Muscle of leg (tissue), 11 donors: Measurements from ENCODE around the gene MAP7. TPM values are rescaled to one million over a fixed set of nuclear protein-coding genes. Genes with fewer than 3 reads are reported as not detected.

Experiments used
- DNase-seq: peaks from one replicate; pipeline ENCODE4 v3.0.0; 2013
- H3K27ac ChIP-seq: one replicate; pipeline ENCODE4 v1.5.1; 2013; ENCODE audit warnings: mild to moderate bottlenecking, low read length, control low read depth
- H3K27me3 ChIP-seq: one replicate; pipeline ENCODE4 v1.6.1; 2013; ENCODE audit warnings: low read length; ENCODE audit not compliant: control insufficient read depth, insufficient read depth
- H3K36me3 ChIP-seq: one replicate; pipeline ENCODE4 v1.6.1; 2013; ENCODE audit warnings: low read length; ENCODE audit not compliant: control insufficient read depth, insufficient read depth
- H3K4me1 ChIP-seq: one replicate; pipeline ENCODE4 v1.6.1; 2013; ENCODE audit warnings: low read length; ENCODE audit not compliant: control insufficient read depth, insufficient read depth
- H3K4me3 ChIP-seq: one replicate; pipeline ENCODE4 v1.5.1; 2013; ENCODE audit warnings: low read length, control low read depth
- H3K9me3 ChIP-seq: replicated peaks from 2 replicates; pipeline ENCODE4 v1.6.1; 2013; ENCODE audit warnings: low read depth, low read length; ENCODE audit not compliant: control insufficient read depth
- WGBS: methylation state at CpG from one replicate; pipeline ENCODE4 v1.1.5; 2013; ENCODE audit warnings: missing lambda C conversion rate; ENCODE audit not compliant: insufficient coverage; 5-methylcytosine and 5-hydroxymethylcytosine counted together
- polyA plus RNA-seq, 8 donors: library from polyadenylated mRNA; unstranded; fragments of 120-200 nt; gene quantifications; one replicate each; pipeline versions ENCODE4 v1.2.1 to v1.2.3, GENCODE V29; 2013; ENCODE audit warnings: inconsistent platforms in 1 of 8, low replicate concordance in 1 of 8; ENCODE audit not compliant: insufficient read length in 8 of 8, insufficient read depth in 1 of 8
- total RNA-seq: library from RNA; stranded (reverse); fragments of 120-200 nt; gene quantifications from one replicate; pipeline ENCODE4 v1.2.4, GENCODE V29; 2013

Gene MAP7
- total and polyA plus RNA-seq, 9 donors, result 0.14 to 1.9 (median 0.48) TPM

DNA sequence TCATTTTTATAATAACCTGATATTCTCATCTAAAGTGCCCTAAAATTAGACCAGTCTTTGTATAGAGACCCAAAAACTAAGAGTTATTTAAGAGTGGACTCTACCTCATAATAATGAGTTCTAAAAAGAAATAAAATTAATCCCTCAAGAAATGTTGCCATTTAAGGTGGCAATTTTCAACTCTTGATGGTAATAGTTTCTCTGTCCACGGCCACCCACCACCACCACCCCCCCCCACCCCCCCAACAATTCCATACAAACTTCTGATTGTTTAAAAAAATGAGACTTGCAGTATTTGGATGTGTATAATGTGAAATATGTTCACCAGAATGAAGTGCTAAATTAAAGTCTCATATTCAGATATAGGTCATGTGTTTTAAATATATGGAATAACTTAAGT lies 2.4 kb downstream of the MAP7 start:
- H3K27me3 ChIP-seq, result peaks cover 31% of the 10 kb centered on the region

DNA sequence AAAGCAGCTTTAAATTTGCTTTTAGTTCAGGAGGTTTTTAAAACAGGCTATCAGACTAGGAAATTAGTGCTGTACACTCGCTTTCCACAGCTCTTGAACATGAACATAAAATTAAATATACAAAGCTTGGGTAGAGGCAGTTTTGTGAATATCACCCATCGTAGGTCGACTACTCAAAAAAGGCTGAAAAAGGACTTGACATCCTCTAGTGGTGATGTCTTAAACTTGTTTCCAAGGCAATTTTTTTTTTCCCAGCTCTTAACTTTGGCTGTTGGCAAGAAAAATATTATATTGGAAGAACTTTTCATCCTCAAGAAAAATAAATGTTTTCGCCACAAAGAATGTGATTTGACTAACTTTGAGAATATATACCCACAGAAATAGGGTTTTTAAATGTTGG lies 2.9 kb downstream of the MAP7 start:
- H3K9me3 ChIP-seq, result no peaks in the 10 kb centered on the region
- H3K27ac ChIP-seq, result no peak overlapping the region
- no peak overlapping the region for H3K4me3 ChIP-seq
- peak; percentile 58 for DNase-seq
- H3K36me3 ChIP-seq, result no peaks in the 10 kb centered on the region
- no CpG with 5 or more reads among the region's 4 CpGs for WGBS
- peaks cover 11% of the 10 kb centered on the region for H3K4me1 ChIP-seq
- peaks cover 31% of the 10 kb centered on the region for H3K27me3 ChIP-seq

More for the DNA sequence above, 2.4 kb downstream of the MAP7 start:
- DNase-seq, result no peak
- H3K4me3 ChIP-seq, result no peak overlapping the region
- WGBS, result no CpG with 5 or more reads among the region's 1 CpG
- no peaks in the 10 kb centered on the region for H3K9me3 ChIP-seq
- no peaks in the 10 kb centered on the region for H3K36me3 ChIP-seq
- H3K4me1 ChIP-seq, result peaks cover 11% of the 10 kb centered on the region
- no peak overlapping the region for H3K27ac ChIP-seq

DNA sequence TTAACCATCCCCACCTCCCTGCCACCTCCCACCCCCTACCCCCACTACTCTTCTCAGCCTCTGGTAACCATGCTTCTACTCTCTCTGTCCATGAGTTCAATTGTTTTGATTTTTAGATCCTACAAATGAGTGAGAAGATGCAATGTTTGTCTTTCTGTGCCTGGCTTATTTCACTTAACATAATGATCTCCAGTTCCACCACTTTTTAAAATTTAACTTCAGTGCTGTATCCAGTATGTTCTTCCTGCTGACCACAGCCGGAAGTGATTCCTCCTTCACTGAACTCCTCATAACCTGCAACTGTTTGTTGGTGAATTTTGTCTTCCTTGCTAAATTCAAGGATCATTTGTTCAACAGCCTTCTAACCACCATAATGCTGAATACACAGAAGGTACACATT lies 3.9 kb downstream of the MAP7 start:
- H3K27me3 ChIP-seq, result peaks cover 29% of the 10 kb centered on the region
- no peaks in the 10 kb centered on the region for H3K36me3 ChIP-seq
- peaks cover 11% of the 10 kb centered on the region for H3K4me1 ChIP-seq
- H3K9me3 ChIP-seq, result no peaks in the 10 kb centered on the region
- no peak overlapping the region for H3K27ac ChIP-seq
- no peak overlapping the region for H3K4me3 ChIP-seq
- no CpG with 5 or more reads among the region's 1 CpG for WGBS
- DNase-seq, result no peak

DNA sequence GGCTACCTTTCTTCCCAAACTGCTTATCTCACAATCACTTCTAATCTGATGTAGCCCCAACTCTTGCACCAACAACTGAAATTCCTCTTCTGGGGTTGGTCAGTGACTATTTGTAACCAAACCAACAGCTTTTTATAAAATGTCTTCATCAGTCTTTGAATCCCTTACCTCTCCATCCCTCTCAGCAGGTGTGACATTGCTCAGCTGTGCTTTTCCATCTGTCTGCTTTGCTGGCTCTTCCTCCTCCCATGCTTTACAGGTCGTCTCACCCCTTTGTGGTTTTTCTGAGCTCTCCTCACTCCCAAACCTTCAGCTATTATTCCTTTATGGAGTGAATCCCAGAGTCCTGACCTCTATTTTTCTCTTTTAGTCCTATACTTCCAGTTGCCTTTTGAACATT lies 5.9 kb downstream of the MAP7 start:
- peaks cover 1% of the 10 kb centered on the region for H3K4me1 ChIP-seq
- H3K4me3 ChIP-seq, result no peak overlapping the region
- H3K27me3 ChIP-seq, result peaks cover 11% of the 10 kb centered on the region
- H3K9me3 ChIP-seq, result no peaks in the 10 kb centered on the region
- no peaks in the 10 kb centered on the region for H3K36me3 ChIP-seq
- 7% methylated on average over 1 of the region's 1 CpG for WGBS
- DNase-seq, result no peak
- no peak overlapping the region for H3K27ac ChIP-seq

DNA sequence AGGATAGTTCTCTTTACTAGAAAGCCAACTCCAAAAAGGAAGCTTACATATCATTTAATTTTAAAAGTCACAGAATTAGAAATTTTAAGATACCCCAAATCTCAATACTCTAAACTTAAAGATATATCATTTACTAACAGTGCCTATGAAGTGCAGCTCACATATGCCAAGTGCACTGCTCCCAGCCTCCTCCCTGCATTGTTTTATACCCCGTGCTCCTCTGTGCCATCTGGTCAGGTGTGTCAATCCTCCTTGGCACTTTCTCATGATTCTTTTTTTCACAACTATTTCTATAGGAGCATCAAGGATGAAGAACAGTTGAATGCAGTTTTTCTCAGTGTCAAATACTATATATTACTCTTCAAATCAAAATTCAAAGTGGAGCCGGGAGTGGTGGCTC lies 8.8 kb downstream of the MAP7 start:
- peaks cover 7% of the 10 kb centered on the region for H3K27me3 ChIP-seq
- 100% methylated on average over 1 of the region's 2 CpGs for WGBS
- no peak overlapping the region for H3K4me3 ChIP-seq
- no peaks in the 10 kb centered on the region for H3K36me3 ChIP-seq
- DNase-seq, result no peak
- H3K9me3 ChIP-seq, result no peaks in the 10 kb centered on the region
- no peak overlapping the region for H3K27ac ChIP-seq
- no peaks in the 10 kb centered on the region for H3K4me1 ChIP-seq

DNA sequence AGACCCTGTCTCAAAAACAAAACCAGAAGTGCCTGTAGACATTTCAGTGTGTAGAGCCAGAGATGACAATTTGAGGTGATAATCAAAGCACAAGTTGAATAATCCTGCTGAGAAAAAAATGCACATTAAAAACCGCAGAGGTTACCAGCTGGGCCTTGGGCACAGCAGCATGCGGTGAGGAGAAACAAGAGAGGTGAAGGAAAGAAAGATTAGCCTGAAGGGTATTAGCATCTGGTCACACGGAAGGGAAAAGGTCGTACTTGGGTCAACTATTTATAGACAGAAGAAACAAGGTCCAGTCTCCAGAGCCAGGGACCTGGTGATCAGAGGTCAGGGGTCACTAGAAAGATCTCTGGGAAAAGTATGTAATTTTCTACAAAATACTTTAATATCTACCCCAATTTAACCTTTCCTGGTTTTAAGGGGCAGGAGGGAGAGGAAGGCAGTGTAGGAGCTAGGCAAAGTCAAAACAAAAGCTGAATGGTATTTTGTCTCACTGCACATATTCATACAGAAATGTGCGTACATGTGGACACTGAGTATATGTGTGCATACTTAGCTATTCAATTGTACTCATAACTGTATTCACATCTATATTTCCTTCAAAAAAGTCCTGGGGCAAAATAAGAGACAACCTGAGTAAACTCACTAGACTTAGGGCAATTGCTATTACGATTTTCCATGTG lies 10.1 kb downstream of the MAP7 start:
- peaks cover 6% of the 10 kb centered on the region for H3K27me3 ChIP-seq
- H3K36me3 ChIP-seq, result no peaks in the 10 kb centered on the region
- no peaks in the 10 kb centered on the region for H3K4me1 ChIP-seq
- H3K4me3 ChIP-seq, result no peak overlapping the region
- H3K27ac ChIP-seq, result no peak overlapping the region
- no peaks in the 10 kb centered on the region for H3K9me3 ChIP-seq
- DNase-seq, result no peak
- 26% methylated on average over 2 of the region's 6 CpGs for WGBS

DNA sequence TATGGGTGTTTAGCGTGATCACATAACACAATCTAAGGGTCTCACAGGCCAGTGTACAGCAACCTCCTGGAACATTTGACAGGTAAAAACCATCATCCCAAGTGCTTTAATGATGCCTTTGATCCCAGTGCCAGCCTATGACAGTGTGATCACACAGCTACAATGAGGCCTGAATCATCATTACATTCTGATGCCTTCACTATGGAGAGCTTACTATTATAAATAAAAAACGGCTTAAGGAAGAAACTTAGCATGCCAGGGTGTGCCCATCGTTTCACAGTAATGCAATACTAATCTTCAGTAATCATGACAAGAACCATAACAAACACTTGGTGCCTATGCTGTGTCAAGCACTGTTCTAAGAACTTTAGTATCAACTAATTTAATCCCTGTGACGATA lies 11.4 kb downstream of the MAP7 start:
- no peak overlapping the region for H3K27ac ChIP-seq
- H3K36me3 ChIP-seq, result no peaks in the 10 kb centered on the region
- no peak overlapping the region for H3K4me3 ChIP-seq
- no peaks in the 10 kb centered on the region for H3K9me3 ChIP-seq
- DNase-seq, result no peak
- no peaks in the 10 kb centered on the region for H3K4me1 ChIP-seq
- WGBS, result 100% methylated on average over 1 of the region's 4 CpGs
- peaks cover 2% of the 10 kb centered on the region for H3K27me3 ChIP-seq

DNA sequence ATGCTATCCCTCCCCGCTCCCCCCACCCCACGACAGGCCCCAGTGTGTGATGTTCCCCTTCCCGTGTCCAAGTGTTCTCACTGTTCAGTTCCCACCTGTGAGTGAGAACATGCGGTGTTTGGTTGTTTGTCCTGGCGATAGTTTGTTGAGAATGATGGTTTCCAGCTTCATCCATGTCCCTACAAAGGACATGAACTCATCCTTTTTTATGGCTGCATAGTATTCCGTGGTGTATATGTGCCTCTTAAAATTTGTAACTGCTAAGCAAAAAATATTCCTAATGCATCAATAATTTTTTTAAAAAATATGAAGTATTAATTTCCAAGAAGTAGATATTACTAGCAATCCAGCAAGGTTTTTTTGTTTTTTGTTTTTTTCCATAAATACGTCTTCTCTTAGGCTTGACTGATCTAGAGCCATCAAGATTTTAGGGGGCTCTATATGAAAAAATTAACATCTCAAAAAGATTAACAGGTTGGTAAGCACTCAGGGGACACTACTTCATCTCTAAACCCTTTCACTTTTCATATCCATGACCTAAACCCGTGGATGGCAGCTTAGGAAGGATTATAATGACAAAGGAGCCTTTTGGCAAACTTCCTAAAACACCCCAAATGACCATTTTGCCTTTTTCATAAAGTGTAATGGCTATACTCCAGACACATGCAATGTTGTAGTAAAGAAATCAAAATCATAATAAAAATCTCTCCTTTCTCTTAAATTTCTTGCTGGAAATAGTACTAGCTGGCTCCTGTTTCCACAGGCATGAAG lies 14.2 kb downstream of the MAP7 start:
- Histone ChIP-seq H3K27me3 (no peaks in the 10 kb centered on the region), H3K36me3 (no peaks in the 10 kb centered on the region), H3K27ac (no peak overlapping the region), H3K9me3 (no peaks in the 10 kb centered on the region), H3K4me1 (no peaks in the 10 kb centered on the region), H3K4me3 (no peak overlapping the region)
- no peak for DNase-seq
- no CpG with 5 or more reads among the region's 8 CpGs for WGBS

DNA sequence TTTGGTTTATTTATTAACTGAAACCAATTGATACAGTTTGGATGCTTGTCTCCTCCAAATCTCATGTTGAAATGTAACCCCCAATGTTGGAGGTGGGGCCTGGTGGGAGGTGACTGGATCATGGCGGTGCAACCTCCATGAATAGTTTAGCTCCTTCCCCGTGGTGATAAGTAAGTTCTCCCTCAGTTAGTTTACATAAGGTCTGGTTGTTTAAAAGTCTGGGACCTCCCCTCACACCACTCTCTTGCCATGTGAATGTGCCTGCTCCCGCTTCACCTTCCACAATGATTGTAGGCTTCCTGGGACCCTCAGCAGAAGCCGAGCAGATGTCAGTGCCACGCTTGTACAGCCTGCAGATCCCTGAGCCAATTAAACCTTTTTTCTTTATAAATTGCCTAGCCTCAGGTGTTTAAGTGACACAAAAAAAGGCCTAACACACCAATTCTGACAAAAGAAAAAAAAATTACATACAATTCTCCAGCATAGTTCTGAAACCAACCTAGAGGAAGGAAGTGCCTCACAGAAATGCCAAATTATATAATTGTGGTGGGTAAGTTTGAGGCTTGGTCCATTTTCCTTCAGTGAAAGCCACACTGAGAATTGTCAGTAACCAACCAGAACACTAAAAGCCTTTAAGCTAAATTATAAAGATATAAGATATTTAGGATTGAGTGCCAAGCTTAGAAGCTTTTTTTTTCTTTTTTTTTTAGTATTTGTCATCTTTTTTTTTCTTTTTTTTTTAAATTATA lies 15.0 kb downstream of the MAP7 start:
- Histone ChIP-seq H3K4me1 (no peaks in the 10 kb centered on the region), H3K9me3 (no peaks in the 10 kb centered on the region), H3K27ac (no peak overlapping the region), H3K27me3 (no peaks in the 10 kb centered on the region), H3K36me3 (no peaks in the 10 kb centered on the region), H3K4me3 (no peak overlapping the region)
- DNase-seq, result no peak
- WGBS, result 38% methylated on average over 2 of the region's 5 CpGs

DNA sequence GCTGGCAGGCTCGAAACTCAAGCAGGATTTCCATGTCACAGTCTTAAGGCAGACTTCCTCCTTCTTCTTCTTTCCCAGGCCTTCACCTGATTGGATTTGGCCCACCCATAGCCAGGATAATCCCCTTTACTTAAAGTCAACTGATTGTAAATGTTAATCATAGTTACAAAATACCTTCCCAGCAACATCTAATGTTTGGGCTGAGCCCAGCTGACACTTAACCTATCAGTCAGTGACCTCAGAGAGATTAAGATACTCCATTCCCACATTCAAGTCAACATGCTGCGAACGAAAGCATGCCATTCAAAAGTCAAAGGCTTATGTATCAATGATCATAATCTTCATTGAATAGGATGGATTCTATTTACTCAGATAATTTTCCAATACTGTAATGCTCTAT lies 16.0 kb downstream of the MAP7 start:
- no CpG with 5 or more reads among the region's 3 CpGs for WGBS
- H3K4me3 ChIP-seq, result no peak overlapping the region
- no peaks in the 10 kb centered on the region for H3K9me3 ChIP-seq
- H3K27ac ChIP-seq, result no peak overlapping the region
- no peak for DNase-seq
- H3K4me1 ChIP-seq, result no peaks in the 10 kb centered on the region
- no peaks in the 10 kb centered on the region for H3K27me3 ChIP-seq
- no peaks in the 10 kb centered on the region for H3K36me3 ChIP-seq
